ENCODE measurements around the gene CGB5. TPM values are rescaled to one million over a fixed set of nuclear protein-coding genes. Genes with fewer than 3 reads are reported as not detected.
A peak's percentile ranks its signal among the peaks of the same experiment; 100 is the strongest.
"Not testable (repeated sequence)": the region's sequence is repeated elsewhere in the genome, so short reads cannot be mapped to it uniquely, and the experiment has no call there.

Gene CGB5
- total RNA-seq, 1 experiment from 2014 or later: not detected

GRCh38 chr19:49049011-49049410, 5.4 kb downstream of the CGB5 start, which contains the start of gene CGB8:
Gene CGB8, minus strand, starts transcription at chr19:49049111. Its CDS starts 372 bp downstream, at chr19:49048739.
- DNase-seq (ENCODE audit: low read depth, low spot score); in situ Hi-C loops (cut with HindIII; ENCODE audit: low pct_unique_long_range_greater_than_20kb, low sequenced_read_pairs): not testable (repeated sequence)

DNA sequence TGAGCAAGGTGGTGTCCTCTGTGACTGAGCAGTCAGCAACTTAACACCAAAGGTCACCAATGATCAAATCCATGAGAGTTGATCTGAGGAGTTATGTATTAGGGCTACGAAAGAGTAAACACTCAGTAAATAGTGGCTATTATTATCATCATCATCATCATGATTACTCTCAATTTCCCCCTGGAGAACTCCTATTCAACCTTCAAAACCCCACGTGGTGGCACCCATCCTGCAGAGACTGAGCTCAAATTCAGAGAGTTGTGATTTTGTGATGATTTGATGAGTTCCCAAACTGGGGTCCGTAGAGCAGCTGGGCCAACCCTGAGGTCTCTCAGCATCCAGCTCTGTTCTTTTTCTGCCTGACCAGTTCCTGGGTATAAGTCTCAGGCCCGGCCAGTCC, 6.2 kb downstream of the CGB5 start:
- DNase-seq (ENCODE audit: low read depth, low spot score); in situ Hi-C loops (cut with HindIII; ENCODE audit: low pct_unique_long_range_greater_than_20kb, low sequenced_read_pairs): not testable (repeated sequence)

- DNase-seq (ENCODE audit: low read depth, low spot score); in situ Hi-C loops (cut with HindIII; ENCODE audit: low pct_unique_long_range_greater_than_20kb, low sequenced_read_pairs): not testable (repeated sequence)
Observed at GRCh38 chr19:49050376-49051033, 6.9 kb downstream of the CGB5 start.

DNA sequence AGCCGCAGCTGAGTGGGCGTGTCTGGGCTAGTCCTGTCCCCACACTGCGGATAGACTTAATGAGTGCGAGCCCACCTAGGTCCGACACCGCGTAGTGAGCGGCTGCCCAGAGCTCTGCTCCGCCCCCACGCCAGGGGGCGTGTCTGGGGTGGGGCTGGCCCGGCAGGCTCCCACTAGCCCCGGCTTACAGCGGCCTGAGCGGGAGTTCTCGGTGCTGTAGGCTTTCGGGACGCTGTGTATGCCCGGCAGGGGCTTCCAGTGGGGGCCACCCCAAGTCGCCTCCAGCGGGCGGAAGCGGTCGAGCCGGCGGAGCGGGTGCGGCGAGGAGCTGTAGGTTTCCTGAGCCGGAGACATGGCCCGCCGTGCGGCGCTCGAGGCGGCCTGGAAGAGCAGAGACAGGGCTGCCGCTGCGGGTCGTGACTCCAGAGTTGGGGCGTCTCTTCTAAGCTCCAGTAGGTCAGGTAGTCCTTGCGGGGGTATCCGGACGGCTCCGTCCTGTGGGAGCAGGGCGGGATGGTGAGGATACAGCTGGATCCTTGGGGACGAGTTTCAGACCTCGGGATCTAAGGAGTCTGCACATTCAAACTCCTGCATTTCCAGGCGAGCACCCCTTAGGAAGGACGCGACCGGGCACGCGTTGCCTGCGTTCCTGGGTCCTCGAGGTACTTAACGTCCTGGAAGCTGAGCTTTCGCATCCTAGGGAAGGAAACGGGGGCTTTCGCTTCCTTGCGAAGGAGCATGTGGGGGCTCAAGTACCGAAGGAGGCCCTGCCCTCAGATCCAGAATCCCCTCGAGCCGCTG, 12.7 kb downstream of the CGB5 start:
- DNase-seq (ENCODE audit: low read depth, low spot score): peak; percentile 52
- in situ Hi-C loops (cut with HindIII; ENCODE audit: low pct_unique_long_range_greater_than_20kb, low sequenced_read_pairs): no loop called here

DNA sequence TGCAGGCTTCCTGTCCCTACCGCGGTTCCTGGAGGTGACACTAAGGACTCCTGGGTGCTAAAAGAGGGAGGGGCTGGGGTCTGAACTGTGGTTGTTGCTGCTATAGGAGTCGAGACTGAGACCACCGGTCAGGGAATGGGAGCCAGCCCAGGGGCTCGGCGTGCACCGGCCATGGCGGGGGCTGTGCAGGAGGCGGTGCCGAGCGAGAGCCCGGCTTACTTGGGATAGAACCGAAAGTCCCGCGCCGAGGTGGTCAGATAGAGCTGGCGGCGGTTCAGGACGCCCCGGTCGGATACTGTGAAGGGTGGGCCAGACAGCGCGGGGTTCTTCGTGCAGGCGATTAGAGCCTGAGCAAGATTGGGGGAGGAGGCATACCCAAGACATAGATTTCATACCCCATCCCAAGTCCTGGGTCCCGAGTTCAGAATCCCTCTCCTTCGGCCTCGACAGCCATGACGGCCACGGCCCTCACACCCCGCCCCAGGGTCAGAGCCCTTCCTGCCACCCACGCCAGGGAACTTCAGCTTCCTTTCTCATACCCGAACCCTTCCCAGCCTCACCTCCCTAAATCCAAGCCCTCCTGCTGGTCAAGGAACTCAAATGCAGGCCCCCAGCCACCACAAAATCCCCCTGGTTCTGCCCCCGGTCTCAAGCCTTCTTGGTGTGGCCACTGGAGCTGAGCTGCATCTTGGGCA, 13.4 kb downstream of the CGB5 start:
- in situ Hi-C loops (cut with HindIII; ENCODE audit: low pct_unique_long_range_greater_than_20kb, low sequenced_read_pairs); DNase-seq (ENCODE audit: low read depth, low spot score): not testable (repeated sequence)

GRCh38 chr19:49057636-49058234, 14.1 kb downstream of the CGB5 start, which contains the start of gene CGB7:
Gene CGB7, minus strand, starts transcription at chr19:49057749. Its CDS starts 2,374 bp downstream, at chr19:49055375.
- no peak for DNase-seq (ENCODE audit: low read depth, low spot score)
- in situ Hi-C loops (cut with HindIII; ENCODE audit: low pct_unique_long_range_greater_than_20kb, low sequenced_read_pairs): no loop called here

GRCh38 chr19:49058562-49058961, 14.9 kb downstream of the CGB5 start:
- DNase-seq (ENCODE audit: low read depth, low spot score): peak; percentile 32
- in situ Hi-C loops (cut with HindIII; ENCODE audit: low pct_unique_long_range_greater_than_20kb, low sequenced_read_pairs): no loop called here

DNA sequence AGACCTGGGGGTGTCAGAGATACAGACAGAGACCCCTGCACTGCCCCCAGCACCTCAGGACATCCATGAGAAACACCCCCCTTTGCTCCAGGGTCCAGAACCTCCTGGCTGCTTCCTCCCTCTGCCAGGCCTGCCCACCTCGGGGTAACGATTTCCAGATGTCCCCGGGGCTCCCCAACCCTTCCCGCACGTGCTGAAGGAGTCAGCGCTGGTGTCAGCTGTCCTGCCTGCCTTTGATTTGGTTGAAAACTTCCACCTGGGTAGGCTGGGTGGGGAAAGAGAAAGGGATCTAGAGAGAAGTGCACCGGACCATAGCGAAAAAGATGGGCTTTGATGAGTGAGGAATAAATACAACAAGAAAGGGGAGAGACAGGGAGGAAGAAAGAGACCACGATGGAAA, 15.4 kb downstream of the CGB5 start:
- in situ Hi-C loops (cut with HindIII; ENCODE audit: low pct_unique_long_range_greater_than_20kb, low sequenced_read_pairs): no loop called here
- no peak for DNase-seq (ENCODE audit: low read depth, low spot score)

- no peak for DNase-seq (ENCODE audit: low read depth, low spot score)
- in situ Hi-C loops (cut with HindIII; ENCODE audit: low pct_unique_long_range_greater_than_20kb, low sequenced_read_pairs): no loop called here
Observed at GRCh38 chr19:49061000-49061399, 17.4 kb downstream of the CGB5 start.

DNA sequence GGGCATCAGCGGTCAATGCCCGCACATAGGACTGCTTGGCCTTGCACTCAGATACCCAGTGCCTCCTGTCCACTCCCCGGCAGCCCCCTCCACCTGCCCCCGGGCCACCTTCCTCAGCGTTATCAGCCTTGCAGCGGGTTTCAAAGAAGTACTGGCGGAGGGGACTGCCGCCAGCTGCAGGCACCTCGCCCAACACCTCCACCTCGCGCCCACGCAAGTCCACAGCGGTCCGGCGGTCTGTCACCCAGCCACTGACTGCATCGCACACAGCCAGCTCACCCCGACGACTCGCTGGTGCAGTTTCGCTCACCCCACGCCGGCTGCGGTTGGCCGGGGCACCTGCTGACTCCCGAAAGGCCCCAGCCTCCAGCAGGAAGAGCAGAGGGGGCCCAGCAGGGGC, 17.8 kb downstream of the CGB5 start:
- DNase-seq (ENCODE audit: low read depth, low spot score): no peak
- in situ Hi-C loops (cut with HindIII; ENCODE audit: low pct_unique_long_range_greater_than_20kb, low sequenced_read_pairs): no loop called here

DNA sequence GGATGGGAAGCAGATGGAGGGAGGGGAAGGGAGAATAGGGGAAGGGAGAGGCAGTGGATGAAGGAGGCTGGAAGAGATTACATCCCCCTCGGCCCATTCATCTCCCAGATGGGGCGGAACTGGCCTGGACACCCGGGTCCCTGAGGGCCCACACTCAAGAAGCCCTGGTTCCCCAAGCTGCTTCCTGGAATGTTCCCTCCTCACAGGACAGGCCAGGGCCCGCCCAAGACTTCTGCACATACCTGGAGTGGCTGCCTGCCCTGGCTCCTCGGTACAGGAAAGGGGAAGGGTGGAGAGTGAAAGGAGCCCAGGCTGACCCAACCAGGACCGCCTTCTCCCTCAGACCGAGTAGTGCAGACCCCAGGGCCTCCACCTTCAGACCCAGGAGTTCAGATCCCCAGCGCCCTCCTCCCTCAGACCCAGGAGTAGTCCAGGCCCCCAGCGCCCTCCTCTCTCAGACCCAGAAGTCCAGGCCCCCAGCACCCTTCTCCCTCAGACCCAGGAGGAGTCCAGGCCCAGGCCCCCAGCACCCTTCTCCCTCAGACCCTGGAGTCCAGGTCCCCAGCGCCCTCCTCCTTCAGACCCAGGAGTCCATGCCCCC, 20.5 kb downstream of the CGB5 start:
- in situ Hi-C loops (cut with HindIII; ENCODE audit: low pct_unique_long_range_greater_than_20kb, low sequenced_read_pairs): no loop called here
- DNase-seq (ENCODE audit: low read depth, low spot score): no peak

GRCh38 chr19:49064768-49065611, 21.3 kb downstream of the CGB5 start, which contains the start of gene NTF4:
Gene NTF4, minus strand, starts transcription at chr19:49064818. Its CDS starts 2,821 bp downstream, at chr19:49061997.
- peak; percentile 6 for DNase-seq (ENCODE audit: low read depth, low spot score)
- in situ Hi-C loops (cut with HindIII; ENCODE audit: low pct_unique_long_range_greater_than_20kb, low sequenced_read_pairs): no loop called here

GRCh38 chr19:49065905-49066512, 22.4 kb downstream of the CGB5 start:
- no peak for DNase-seq (ENCODE audit: low read depth, low spot score)
- in situ Hi-C loops (cut with HindIII; ENCODE audit: low pct_unique_long_range_greater_than_20kb, low sequenced_read_pairs): no loop called here

DNA sequence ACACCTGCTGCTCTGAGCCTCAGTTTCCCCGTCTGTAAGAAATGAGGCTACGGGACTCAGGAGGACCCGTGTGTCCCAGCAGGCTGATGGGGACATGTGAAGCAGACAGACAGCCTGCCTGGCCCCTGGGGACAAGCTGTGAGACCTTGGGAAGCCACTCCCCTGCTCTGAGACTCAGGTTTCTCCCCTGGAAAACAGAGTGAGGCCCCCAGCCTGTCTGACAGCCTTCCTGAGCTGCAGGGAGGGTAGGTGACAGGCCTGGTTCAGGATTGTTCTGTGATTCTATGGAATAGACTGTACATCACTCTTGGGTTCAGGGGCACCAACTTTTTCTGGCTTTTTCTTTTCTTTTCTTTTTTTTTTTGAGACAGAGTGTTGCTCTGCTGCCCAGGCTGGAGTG, 23.9 kb downstream of the CGB5 start:
- no peak for DNase-seq (ENCODE audit: low read depth, low spot score)
- in situ Hi-C loops (cut with HindIII; ENCODE audit: low pct_unique_long_range_greater_than_20kb, low sequenced_read_pairs): no loop called here

DNA sequence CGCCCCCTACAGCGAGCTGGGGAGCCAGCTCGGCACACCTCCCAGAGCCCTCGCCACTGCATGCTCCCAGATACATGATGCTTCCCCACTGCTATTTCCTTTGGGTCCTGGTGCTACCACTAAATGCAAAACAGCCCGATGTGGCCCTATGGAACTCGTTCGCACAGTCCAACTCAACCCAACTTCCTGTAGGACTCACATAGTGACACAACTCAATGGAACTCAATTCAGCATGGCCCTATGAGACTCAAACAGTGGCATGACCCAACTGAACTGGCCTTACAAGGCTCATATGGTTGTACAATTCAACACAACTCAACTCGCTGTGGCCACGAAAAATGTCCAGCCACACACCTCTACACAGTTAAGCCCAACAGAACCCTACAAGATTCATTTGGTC, 25.4 kb downstream of the CGB5 start:
- in situ Hi-C loops (cut with HindIII; ENCODE audit: low pct_unique_long_range_greater_than_20kb, low sequenced_read_pairs): no loop called here
- no peak for DNase-seq (ENCODE audit: low read depth, low spot score)

DNA sequence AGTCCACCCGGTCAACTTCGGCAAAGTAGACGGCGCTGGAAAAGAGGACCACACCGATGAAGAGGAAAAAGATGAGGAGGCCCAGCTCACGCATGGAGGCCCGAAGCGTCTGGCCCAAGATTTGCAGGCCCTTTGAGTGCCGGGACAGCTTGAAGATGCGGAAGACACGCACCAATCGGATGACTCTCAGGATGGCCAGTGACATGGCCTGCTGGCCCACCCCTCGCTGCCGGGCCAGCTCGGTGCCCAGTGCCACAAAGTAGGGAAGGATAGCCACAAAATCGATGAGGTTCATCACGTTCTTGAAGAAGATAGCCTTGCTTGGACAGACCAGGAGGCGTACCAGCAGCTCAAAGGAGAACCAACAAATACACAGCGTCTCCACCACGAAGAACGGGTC, 26.8 kb downstream of the CGB5 start:
- in situ Hi-C loops (cut with HindIII; ENCODE audit: low pct_unique_long_range_greater_than_20kb, low sequenced_read_pairs): no loop called here
- DNase-seq (ENCODE audit: low read depth, low spot score): no peak

All from SK-MEL-5 (cell line).